Effector memory CD4-positive, alpha-beta T cell (primary cell): ENCODE results near the gene ANO10.
"Not testable (repeated sequence)": the region's sequence is repeated elsewhere in the genome, so short reads cannot be mapped to it uniquely, and the experiment has no call there.

Source experiments
- DNase-seq, 3 donors: peaks; one replicate each; pipeline ENCODE4 v3.0.0-alpha.2; 2020
- H3K27ac ChIP-seq: 2 replicates; pipeline ENCODE4 v1.7.0; 2013; ENCODE audit warnings: mild to moderate bottlenecking, low read length, moderate library complexity; ENCODE audit not compliant: insufficient read depth, poor library complexity, severe bottlenecking
- H3K27me3 ChIP-seq: replicated peaks from 2 replicates; pipeline ENCODE4 v1.7.0; 2013; ENCODE audit warnings: mild to moderate bottlenecking, low read length; ENCODE audit not compliant: insufficient read depth, control insufficient read depth, poor library complexity, severe bottlenecking
- H3K36me3 ChIP-seq: 2 replicates; pipeline ENCODE4 v1.7.0; 2013; ENCODE audit warnings: mild to moderate bottlenecking, low read length, moderate library complexity; ENCODE audit not compliant: control insufficient read depth, insufficient read depth
- H3K4me1 ChIP-seq: 2 replicates; pipeline ENCODE4 v1.7.0; 2013; ENCODE audit warnings: low read length, mild to moderate bottlenecking; ENCODE audit not compliant: control insufficient read depth, insufficient read depth, poor library complexity, severe bottlenecking
- H3K4me3 ChIP-seq: 2 replicates; pipeline ENCODE4 v1.7.0; 2013; ENCODE audit warnings: low read length, low read depth, mild to moderate bottlenecking; ENCODE audit not compliant: insufficient read depth, poor library complexity, severe bottlenecking
- H3K9me3 ChIP-seq: 2 replicates; pipeline ENCODE4 v1.7.0; 2013; ENCODE audit warnings: mild to moderate bottlenecking, low read length, moderate library complexity; ENCODE audit not compliant: control insufficient read depth

The ANO10 gene

DNA sequence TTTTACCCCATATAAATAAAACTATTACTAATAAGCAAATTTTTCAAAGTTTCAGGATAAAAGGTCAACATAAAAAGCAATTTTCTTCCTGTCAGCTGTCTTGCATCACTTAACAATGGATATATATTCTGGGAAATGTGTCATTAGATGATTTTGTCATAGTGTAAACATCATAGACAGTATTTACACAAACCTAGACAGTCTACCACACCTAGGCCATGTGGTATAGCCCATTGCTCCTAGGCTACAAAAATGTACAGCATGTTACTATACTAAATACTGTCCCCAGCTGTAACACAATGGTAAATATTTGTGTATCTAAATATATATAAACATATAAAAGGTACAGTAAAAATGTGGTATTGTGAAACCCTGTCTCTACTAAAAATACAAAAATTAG is 156.7 kb downstream of the ANO10 start:
- Histone ChIP-seq H3K27me3 (no peaks in the 10 kb centered on the region), H3K4me3 (no peak overlapping the region), H3K36me3 (no peaks in the 10 kb centered on the region), H3K9me3 (no peaks in the 10 kb centered on the region), H3K4me1 (no peaks in the 10 kb centered on the region), H3K27ac (no peak overlapping the region)
- no peak for DNase-seq

DNA sequence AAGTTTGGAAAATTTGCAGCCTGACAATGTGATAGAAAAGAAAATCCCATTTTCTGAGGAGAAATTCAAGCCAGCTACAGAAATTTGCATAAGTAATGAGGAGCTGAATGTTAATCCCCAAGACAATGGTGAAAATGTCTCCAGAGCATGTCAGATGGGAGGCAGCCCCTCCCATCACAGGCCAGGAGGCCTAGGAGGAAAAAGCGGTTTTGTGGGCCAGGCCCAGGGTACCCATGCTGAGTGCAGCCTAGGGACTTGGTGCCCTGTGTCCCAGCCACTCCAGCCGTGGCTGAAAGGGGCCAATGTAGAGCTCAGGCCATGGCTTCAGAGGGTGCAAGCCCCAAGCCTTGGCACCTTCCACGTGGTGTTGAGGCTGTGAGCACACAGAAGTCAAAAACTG is 159.2 kb downstream of the ANO10 start:
- not testable (repeated sequence) for DNase-seq

GRCh38 chr3:43461345-43461744 is 160.5 kb downstream of the ANO10 start:
- Histone ChIP-seq H3K36me3 (no peaks in the 10 kb centered on the region), H3K27me3 (no peaks in the 10 kb centered on the region), H3K27ac (no peak overlapping the region), H3K4me1 (no peaks in the 10 kb centered on the region), H3K9me3 (no peaks in the 10 kb centered on the region), H3K4me3 (no peak overlapping the region)
- DNase-seq = no peak

More for the DNA sequence above, 159.2 kb downstream of the ANO10 start:
- not testable (repeated sequence) for H3K27ac ChIP-seq, H3K36me3 ChIP-seq, H3K4me1 ChIP-seq, H3K4me3 ChIP-seq, H3K9me3 ChIP-seq, H3K27me3 ChIP-seq

DNA sequence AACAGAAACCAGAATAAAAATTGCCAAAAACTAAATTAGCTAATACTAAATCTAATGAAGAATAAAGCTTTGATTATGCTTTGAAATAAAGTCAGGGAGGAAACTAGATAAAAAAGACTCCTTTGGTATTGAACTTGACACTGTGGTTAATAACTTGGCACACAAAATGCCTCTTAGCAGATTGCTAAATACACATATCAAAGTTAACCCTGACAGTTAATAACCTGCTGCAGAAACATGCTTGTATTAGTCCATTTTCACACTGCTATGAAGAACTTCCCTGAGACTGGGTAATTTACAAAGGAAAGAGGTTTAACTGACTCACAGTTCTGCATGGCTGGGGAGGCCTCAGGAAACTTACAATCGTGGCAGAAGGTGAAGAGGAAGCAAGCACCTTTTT is 164.8 kb downstream of the ANO10 start:
- not testable (repeated sequence) for H3K36me3 ChIP-seq, H3K9me3 ChIP-seq

DNA sequence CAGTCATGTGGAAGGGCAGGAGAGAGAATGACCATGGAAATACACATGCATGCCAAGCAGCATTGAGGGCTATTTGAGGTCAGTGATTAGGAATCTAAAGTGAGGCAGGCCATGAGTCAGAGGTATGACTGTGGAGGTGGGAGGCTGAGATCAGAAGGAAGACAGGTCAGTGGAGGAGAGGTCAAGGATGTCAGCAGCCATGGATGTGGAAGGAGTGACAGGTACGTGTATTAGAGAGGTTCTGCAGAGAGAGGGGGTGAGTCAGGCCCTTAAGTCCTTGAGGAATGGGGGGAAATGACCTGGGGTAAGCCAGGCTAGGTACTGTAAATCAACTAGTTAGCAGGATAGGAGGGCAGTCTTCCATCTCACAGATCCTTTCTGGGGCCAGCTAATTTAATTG is 166.6 kb downstream of the ANO10 start:
- H3K9me3 ChIP-seq = no peaks in the 10 kb centered on the region
- no peak for DNase-seq
- H3K27me3 ChIP-seq = no peaks in the 10 kb centered on the region
- H3K4me3 ChIP-seq = no peak overlapping the region
- no peaks in the 10 kb centered on the region for H3K4me1 ChIP-seq
- no peaks in the 10 kb centered on the region for H3K36me3 ChIP-seq
- no peak overlapping the region for H3K27ac ChIP-seq

More for the DNA sequence above, 164.8 kb downstream of the ANO10 start:
- H3K4me1 ChIP-seq, H3K4me3 ChIP-seq, DNase-seq, H3K27me3 ChIP-seq, H3K27ac ChIP-seq: not testable (repeated sequence)

GRCh38 chr3:43453981-43454380 is 167.8 kb downstream of the ANO10 start:
- Histone ChIP-seq H3K9me3 (no peaks in the 10 kb centered on the region), H3K27me3 (no peaks in the 10 kb centered on the region), H3K36me3 (no peaks in the 10 kb centered on the region), H3K4me3 (no peak overlapping the region), H3K4me1 (no peaks in the 10 kb centered on the region), H3K27ac (no peak overlapping the region)
- no peak for DNase-seq

- H3K4me3 ChIP-seq = no peak overlapping the region
- no peak for DNase-seq
- H3K27ac ChIP-seq = no peak overlapping the region
- H3K9me3 ChIP-seq = no peaks in the 10 kb centered on the region
- no peaks in the 10 kb centered on the region for H3K4me1 ChIP-seq
- no peaks in the 10 kb centered on the region for H3K27me3 ChIP-seq
- H3K36me3 ChIP-seq = no peaks in the 10 kb centered on the region
Measured at GRCh38 chr3:43451670-43452254, 170.0 kb downstream of the ANO10 start.

- no peak overlapping the region for H3K27ac ChIP-seq
- DNase-seq = no peak
- H3K9me3 ChIP-seq = no peaks in the 10 kb centered on the region
Measured at GRCh38 chr3:43448098-43448497, 173.7 kb downstream of the ANO10 start.

GRCh38 chr3:43445820-43446219 is 176.0 kb downstream of the ANO10 start:
- no peaks in the 10 kb centered on the region for H3K27me3 ChIP-seq
- H3K4me1 ChIP-seq = no peaks in the 10 kb centered on the region
- no peaks in the 10 kb centered on the region for H3K9me3 ChIP-seq
- no peak for DNase-seq
- no peak overlapping the region for H3K27ac ChIP-seq
- no peak overlapping the region for H3K4me3 ChIP-seq
- no peaks in the 10 kb centered on the region for H3K36me3 ChIP-seq

More at GRCh38 chr3:43448098-43448497, 173.7 kb downstream of the ANO10 start:
- Histone ChIP-seq H3K27me3 (no peaks in the 10 kb centered on the region), H3K4me1 (no peaks in the 10 kb centered on the region), H3K36me3 (no peaks in the 10 kb centered on the region), H3K4me3 (no peak overlapping the region)

DNA sequence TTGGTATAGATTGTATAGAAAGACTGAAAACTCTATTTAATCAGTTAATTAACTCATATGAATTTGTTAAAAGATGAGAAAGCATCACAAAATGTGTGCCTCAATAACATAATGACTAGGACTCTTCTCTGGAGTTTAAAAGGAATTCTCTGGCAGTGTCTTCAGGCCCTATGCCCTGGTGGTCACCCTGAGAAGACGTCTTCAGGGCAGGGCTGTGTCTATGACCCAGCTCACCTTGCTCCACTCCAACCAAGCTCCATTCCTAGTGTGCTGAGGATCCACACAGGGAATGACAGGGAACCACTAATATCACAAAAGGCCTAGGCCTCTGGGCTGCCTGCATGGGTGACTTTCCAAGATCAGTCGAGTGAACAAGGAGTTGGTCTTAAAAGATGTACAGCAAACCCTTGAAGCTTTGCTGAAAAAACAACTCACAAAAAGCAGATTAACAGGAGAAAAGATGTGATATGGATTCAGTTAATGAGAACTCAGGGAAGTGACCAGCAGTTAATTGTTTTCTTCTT is 178.9 kb downstream of the ANO10 start:
- Histone ChIP-seq H3K27me3 (no peaks in the 10 kb centered on the region), H3K4me3 (no peak overlapping the region), H3K4me1 (no peaks in the 10 kb centered on the region), H3K27ac (no peak overlapping the region), H3K36me3 (no peaks in the 10 kb centered on the region), H3K9me3 (peaks cover 3% of the 10 kb centered on the region)
- no peak for DNase-seq
